ENCODE results near the gene ZNF417. TPM values are rescaled to one million over a fixed set of nuclear protein-coding genes. Genes with fewer than 3 reads are reported as not detected.

Gene ZNF417
- total RNA-seq, 4 donors from 2014 or later: 8.0 to 18.5 (median 10.8) TPM

DNA sequence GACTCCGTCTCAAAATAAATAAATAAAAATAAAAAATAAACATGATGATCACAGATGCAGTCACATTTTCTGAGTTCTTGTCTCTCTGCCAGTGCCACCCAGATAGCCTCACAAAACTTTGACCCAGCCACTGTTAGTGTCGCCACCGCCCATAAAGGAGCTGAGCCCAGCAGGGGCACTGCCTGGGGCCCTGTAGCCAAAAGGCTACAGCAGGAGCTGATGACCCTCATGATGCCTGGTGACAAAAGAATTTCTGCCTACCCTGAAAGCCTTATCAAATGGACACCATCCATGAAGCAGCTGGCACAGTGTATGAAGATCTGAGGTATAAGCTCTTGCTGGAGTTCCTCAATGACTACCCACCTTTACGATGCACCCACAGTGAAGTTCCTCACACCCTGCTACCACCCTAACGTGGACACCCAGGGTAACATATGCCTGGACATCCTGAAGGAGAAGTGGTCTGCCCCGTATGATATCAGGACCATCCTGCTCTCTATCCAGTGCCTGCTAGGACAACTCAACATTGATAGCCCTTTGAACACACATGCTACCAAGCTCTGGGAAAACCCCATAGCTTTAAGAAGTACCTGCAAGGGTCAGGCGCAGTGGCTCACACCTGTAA lies 48.4 kb downstream of the ZNF417 start:
- H3K36me3 ChIP-seq: peaks cover 60% of the 10 kb centered on the region
- peaks cover 41% of the 10 kb centered on the region for H3K9me3 ChIP-seq
- DNase-seq (ENCODE audit: low spot score in 2 of 2): no peak
- no peak overlapping the region for H3K4me3 ChIP-seq
- WGBS: 95% methylated on average over 7 of the region's 7 CpGs
- no peak for TF ChIP-seq EP300 (IDR thresholded peaks at IDR 0.05)
- TF ChIP-seq, protein P1, sequence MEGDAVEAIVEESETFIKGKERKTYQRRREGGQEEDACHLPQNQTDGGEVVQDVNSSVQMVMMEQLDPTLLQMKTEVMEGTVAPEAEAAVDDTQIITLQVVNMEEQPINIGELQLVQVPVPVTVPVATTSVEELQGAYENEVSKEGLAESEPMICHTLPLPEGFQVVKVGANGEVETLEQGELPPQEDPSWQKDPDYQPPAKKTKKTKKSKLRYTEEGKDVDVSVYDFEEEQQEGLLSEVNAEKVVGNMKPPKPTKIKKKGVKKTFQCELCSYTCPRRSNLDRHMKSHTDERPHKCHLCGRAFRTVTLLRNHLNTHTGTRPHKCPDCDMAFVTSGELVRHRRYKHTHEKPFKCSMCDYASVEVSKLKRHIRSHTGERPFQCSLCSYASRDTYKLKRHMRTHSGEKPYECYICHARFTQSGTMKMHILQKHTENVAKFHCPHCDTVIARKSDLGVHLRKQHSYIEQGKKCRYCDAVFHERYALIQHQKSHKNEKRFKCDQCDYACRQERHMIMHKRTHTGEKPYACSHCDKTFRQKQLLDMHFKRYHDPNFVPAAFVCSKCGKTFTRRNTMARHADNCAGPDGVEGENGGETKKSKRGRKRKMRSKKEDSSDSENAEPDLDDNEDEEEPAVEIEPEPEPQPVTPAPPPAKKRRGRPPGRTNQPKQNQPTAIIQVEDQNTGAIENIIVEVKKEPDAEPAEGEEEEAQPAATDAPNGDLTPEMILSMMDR (IDR thresholded peaks at IDR 0.05): no peak
- no peaks in the 10 kb centered on the region for H3K27me3 ChIP-seq
- H3K4me1 ChIP-seq: no peaks in the 10 kb centered on the region
- no peak overlapping the region for H3K27ac ChIP-seq

Other genes with a start within 250 kb of the ZNF417 start
- gene ZSCAN4, start 247.7 kb downstream of the ZNF417 start, total RNA-seq: 1 to 10 TPM in 2 of 4 donors, not detected in 2; 2.3 to 3.9 TPM
- 10 to 100 TPM; 21.5 to 42.3 (median 29.7) TPM for gene ZNF551, start 234.6 kb downstream of the ZNF417 start, total RNA-seq
- gene ZNF154, start 207.4 kb downstream of the ZNF417 start, total RNA-seq: 1 to 10 TPM in 2 of 4 donors, under 1 TPM in 1, not detected in 1; 0.13 to 1.3 (median 1.3) TPM
- 1 to 10 TPM; 2.0 to 8.4 (median 2.8) TPM for gene ZNF671, start 189.0 kb downstream of the ZNF417 start, total RNA-seq
- 10 to 100 TPM; 11.2 to 23.8 (median 15.0) TPM for gene ZNF776, start 169.8 kb downstream of the ZNF417 start, total RNA-seq
- gene ZNF586, start 146.9 kb downstream of the ZNF417 start, total RNA-seq: 10 to 100 TPM; 20.6 to 47.4 (median 26.8) TPM
- 10 to 100 TPM in 1 of 4 donors, 1 to 10 TPM in 3; 5.6 to 11.5 (median 8.3) TPM for gene ZNF552, start 101.7 kb downstream of the ZNF417 start, total RNA-seq
- gene ZNF587B, start 86.3 kb downstream of the ZNF417 start, total RNA-seq: 10 to 100 TPM; 15.0 to 28.6 (median 19.6) TPM
- gene ZNF587, start 66.7 kb downstream of the ZNF417 start, total RNA-seq: 10 to 100 TPM; 16.4 to 43.2 (median 20.0) TPM
- 10 to 100 TPM in 3 of 4 donors, 1 to 10 TPM in 1; 9.1 to 36.6 (median 18.3) TPM for gene ZNF814, start 27.6 kb downstream of the ZNF417 start, total RNA-seq
- 10 to 100 TPM in 1 of 4 donors, 1 to 10 TPM in 3; 1.2 to 33.4 (median 4.5) TPM for gene ZNF418, start 18.8 kb upstream of the ZNF417 start, total RNA-seq
- gene ZNF256, start 31.1 kb upstream of the ZNF417 start, total RNA-seq: 10 to 100 TPM; 10.5 to 15.4 (median 12.7) TPM
- gene C19orf18, start 57.9 kb upstream of the ZNF417 start, total RNA-seq: 1 to 10 TPM in 1 of 4 donors, under 1 TPM in 2, not detected in 1; 0.62 to 1.0 (median 0.83) TPM
- gene ZNF606, start 86.2 kb upstream of the ZNF417 start, total RNA-seq: 10 to 100 TPM in 3 of 4 donors, 1 to 10 TPM in 1; 4.0 to 21.9 (median 14.3) TPM
- not detected for gene ZSCAN1, start 117.4 kb upstream of the ZNF417 start, total RNA-seq
- 10 to 100 TPM in 2 of 4 donors, 1 to 10 TPM in 2; 4.6 to 12.4 (median 7.7) TPM for gene ZNF135, start 142.7 kb upstream of the ZNF417 start, total RNA-seq
- 10 to 100 TPM; 33.0 to 52.8 (median 48.9) TPM for gene ZSCAN18, start 181.6 kb upstream of the ZNF417 start, total RNA-seq
- 10 to 100 TPM in 1 of 4 donors, 1 to 10 TPM in 3; 6.5 to 11.6 (median 9.9) TPM for gene ZNF329, start 234.2 kb upstream of the ZNF417 start, total RNA-seq

Measured in suprapubic skin (tissue), 4 donors.